UCSD-AML1 (cell line): Measurements from ENCODE around the gene FNDC3B.

Experiments used
- DNase-seq: peaks from one replicate; lab custom pipeline; 2025; ENCODE audit not compliant: unreplicated experiment; lab: John Stamatoyannopoulos, UW

FNDC3B gene

DNA sequence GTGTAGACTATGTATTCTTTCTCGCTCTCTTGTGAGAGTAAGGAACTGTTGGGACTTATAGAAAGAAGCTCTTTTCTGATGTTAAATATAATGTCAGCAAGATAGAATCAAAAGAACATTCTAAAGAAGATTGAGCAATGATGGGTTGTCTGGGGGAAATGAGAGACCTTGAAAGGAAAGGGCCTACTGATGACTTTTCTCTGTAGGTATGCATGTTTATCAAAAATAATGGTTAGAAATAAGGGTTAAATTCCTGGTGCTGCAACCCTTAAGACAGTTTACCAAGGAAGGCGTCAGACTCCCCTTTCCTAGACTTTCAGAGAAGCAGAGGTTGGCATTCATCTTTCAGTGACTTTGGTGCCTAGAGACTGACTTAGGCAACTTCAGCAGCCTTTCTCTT is 339.1 kb downstream of the FNDC3B start:
- DNase-seq: no peak

DNA sequence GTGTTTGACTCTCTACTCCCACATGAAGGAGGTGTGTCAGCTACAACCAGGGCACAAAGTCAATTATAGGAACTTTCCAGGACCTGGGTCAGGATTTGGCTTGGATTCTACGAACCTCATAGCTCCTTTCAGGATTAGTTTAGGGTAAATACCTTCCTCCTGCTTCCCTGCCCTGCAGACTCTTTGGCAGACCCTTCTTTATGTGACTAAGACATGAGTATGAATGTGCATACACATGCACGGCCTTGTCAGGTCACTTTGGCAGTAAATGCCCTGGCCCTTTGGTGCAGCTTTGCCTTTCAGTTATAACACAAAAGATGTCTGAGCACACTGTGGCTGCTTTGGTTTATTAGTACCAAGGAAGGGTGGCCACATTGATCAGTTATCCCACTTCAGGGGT is 340.0 kb downstream of the FNDC3B start:
- DNase-seq: no peak

DNA sequence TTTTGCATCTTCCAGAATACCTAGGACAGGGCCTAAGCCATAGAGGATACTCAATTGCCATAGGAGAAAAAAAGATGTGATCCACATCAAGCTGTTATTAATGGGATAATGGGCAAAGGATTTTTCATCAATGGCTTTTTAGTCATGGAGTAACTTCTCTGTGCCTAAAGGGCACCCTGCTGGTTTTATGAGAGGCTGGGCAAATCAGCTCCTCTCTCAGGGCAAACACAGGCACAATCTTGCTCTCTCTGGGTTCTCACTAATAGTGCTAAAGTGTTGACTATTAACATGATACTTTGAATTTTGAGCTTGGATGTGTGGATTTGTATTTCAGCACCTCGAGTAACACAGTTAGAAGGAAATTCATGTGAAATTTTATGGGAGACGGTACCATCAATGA is 341.3 kb downstream of the FNDC3B start:
- no peak for DNase-seq

DNA sequence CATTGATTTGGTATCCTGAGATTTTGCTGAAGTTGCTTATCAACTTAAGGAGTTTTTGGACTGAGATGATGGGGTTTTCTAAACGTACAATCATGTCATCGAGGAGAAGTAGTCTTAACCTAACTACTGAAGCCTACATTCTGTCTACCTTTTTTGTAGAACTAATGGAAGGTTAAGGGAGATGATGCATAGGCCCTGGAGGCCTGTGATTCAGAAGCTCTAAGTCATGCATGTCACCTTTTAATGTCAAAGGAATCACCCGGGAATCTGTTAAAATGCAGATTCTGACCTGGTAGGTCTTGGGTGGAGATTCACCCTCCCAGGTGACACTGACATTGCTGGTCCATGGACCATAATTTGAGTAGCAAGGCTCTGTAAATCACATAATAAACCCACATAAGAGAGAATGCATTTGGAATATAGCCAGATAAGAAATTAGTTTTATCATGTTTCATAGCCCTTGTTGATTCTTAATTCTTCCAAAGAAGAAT is 344.0 kb downstream of the FNDC3B start:
- no peak for DNase-seq

DNA sequence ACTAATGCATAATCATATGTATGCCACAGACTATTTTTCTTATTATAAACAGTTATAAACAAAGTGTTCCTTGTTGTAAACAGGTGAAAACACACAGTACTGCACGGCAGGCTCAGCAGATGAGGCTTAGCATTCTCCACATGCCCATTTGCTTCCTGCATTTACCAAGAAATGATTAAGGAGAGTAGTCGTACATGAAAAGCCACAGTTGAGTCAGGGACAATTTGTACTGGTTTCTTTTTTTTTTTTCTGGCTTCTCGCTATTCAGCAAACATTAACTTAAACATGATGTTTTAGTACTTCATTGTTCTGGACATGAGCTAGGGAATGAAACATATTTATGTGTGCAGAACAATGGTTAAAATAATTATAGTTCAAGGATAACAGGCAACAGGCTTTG is 345.5 kb downstream of the FNDC3B start:
- no peak for DNase-seq

DNA sequence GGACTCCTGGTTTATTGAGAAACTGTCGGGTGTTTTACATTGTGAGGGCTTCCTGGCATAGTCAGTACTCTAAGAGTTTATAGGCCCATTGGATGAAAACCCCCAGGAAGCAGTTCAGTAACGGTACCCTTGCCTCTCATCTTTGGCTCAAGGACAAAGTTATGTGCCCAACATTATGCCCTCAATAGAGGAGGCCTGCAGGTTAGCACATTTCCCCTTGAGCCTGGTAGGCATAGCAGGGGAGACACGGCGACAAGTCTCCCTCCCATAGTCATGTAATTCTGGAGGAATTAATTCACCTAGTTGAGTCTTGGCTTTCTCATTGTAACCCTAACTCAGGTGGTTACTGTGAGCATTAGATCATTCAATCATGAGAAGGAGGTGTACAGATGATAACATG is 348.4 kb downstream of the FNDC3B start:
- DNase-seq: no peak

DNA sequence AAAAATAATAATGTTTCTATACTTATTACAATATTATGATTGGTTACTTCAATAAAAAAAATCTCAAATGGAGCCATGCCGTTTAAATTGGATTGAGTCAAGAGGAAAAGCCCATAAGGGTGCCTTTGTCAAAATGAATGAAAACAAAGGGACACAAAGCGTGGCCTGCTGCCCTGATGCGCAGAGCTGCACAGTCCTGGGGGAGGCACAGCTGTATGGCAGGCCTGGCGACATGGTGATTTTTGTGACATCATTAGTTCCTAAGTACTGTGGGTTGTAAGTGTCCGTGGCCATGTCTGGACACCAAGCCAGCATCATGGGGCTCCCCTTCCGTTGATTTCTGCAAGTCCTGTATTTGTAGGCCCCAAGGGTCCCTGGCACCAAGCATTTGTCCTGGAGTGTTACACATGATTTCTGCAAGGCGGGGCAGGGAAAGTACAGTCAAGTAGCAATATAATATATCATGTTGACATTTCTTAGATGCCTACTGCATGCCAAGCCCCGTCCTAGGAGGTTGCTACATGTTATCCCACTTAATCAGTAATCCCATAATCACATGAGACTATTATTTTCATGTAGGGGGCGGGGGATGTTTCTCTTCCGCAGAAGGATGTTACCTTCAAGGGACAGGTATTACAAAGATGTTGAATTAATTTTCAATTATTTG is 349.2 kb downstream of the FNDC3B start:
- no peak for DNase-seq

DNA sequence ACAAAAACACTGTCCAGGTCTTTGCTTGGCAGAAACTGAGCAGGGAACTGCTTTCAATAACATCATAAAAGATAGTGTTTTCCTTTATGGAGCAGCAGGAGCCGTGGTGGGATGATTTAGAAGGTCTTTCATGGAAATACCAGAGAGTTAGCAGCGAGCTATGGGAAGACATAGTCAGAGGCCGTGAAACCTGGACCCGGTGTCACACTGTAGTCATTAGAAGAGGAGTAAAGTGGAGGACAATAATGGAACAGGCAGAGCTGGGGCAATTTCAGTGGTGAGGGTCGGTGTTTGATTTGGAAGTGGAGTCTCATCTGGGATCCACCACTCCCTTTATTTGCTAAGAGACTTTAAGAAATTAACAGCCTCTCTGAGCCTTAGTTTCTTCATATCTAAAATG is 351.4 kb downstream of the FNDC3B start:
- DNase-seq: no peak

DNA sequence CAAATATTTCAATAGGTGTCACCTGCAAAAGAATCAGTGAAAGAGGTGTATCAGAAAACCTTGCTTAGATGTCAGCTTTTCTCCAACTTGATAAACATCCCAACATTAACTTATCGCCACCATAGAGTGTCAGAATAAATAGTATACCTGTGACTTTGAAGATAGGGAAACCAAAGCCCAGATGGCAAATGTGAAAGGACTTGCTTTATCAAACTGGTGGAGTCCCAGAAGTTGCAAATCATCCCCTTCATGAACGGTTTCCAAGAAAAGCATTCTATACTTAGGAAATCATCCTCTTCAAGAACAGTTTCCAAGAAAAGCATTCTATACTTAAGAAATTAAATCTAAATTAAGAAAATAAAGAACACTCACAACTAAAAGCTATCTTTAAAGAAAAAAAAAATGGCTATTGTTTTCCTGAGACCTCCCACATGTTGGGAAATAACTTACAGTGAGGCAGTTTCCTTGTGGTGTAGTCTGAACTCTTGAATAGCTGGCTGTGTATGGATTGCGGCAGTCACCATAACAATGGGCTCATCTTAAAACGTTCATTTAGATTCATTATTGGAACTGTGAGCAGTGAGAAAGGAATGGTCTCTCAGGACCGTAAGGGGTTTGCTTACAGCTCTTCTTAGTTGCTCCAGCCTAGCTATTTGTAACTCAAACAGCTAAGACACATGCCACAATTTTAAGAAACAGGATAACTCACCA is 352.4 kb downstream of the FNDC3B start:
- no peak for DNase-seq

DNA sequence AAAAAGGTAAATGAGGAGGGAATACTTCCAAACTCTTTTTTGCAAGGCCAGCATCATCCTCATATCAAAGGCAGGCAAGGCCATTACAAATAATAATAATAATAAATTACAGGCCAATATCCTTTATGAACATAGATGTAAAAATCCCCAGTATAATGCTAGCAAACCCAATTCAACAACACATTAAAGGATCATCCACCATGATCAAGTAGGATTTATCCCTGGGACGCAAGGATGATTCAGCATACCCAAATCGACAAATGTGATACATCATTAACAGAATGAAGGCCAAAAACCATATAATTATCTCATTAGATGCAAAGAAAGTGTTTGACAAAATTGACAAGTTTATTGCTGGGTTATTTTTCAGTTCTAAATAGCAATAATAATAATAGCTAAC is 355.3 kb downstream of the FNDC3B start:
- no peak for DNase-seq

DNA sequence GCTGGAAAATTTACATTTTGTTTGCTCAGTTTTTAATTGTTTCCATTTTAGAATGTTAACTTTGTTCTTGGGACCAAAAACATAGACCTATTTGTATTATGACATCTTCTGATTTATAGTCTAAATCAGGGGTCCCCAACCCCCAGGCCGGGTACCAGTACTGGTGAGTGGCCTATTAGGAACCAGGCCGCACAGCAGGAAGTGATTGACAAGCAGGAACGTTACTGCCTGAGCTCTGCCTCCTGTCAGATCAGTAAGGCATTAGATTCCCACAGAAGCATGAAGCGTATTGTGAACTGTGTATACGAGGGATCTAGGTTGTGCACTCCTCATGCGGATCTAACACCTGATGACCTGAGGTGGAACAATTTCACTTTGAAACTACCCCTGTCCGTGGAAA is 357.0 kb downstream of the FNDC3B start:
- no peak for DNase-seq

DNA sequence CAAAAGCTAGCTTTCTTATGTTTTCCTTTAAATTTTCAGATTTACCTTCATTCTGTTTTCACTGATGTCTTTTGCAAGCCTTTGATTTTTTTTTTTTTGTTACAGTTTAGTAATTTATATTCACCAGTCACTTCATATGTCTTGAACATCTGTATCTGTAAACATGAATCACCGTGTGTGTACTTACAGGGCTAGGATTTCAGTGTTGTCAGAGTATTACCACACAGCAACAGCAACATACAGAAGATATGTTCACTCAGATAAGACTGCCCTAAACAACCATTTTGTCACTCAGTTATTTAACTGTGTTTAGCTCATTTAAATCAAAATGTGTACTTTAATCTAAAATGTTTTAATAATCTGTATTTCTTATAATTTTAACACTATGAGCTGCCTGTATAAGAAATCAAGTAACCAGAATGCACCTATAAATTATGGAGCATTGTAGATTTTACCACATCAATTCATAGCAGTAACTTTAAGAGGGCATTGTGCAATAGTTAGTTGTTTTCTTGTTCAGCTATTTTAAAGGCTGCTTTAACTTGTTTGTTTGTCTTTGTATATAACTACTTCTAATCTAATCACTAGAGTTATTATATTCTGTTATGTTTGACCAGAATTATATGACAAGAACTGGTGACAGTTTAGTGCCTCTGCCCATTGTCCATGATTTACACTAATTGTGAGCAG is 358.5 kb downstream of the FNDC3B start:
- no peak for DNase-seq

DNA sequence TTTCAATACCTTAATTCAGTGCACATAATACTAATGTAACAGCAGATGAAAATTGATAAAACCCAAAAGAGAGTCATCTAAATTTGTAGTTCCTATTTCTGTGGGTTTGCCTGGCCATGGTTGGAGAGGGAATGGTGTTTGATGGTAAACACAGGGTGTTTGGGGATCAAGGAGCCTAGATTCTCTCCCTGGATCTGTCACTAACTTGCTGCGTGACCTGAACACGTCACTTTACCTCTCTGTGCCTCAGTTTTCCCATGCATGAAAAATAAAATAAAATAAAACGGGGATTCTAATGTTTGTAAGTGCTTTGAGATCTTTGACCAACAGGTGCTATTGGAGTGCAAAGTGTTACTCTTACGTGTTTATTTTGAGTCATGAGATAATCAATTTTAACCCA is 359.1 kb downstream of the FNDC3B start:
- no peak for DNase-seq

DNA sequence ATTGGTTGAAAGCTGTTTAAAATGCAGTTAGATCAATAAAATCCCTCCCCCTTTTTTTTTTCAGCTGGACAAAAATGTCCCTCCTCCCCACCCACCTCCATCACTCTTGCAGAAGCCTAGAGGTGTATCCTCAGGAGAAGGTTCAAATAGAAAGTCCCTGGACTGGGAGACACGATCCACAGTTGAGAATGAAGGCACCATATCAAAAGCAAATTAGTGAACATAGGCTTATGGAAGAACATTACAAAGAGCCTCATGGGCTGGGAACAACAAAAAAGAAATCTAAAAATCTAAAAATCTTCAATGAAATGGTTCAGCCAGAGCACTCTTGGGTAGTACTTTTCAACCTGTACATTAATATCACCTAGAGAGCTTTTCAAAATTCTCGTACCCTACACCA is 362.7 kb downstream of the FNDC3B start:
- no peak for DNase-seq

DNA sequence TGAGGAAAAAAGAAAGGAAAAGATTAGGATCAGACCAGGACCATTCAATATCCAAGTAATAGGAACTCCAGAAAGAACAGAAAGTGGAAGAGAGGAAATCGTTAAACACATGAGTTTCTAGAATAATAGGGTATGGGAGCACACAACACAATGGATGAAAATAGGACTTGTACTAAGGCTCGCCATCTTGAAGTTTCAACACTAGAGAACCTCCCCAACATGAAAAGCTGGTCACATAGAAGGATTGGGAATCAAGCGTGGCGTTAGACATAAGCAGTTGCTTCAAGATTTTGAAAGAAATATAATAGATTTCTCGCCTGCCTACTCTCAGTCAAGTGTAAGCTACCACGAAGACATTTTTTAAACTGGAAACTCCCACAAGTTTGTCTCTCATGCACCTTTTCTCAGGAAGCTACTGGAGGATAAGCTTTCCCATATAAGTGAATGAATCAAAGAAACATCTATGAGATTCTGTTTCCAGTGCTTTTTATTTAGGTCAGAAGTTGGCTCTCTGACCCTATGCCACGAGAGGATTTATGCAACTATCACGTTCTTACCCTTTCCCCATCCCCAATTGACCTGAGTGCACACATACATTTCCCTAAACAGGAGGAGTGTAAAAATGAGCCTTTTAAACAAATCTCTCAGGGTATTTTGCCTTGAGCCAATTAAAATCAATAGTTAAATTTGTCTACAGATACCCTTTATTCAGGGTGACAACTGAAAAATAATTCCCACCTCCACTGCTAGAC is 363.7 kb downstream of the FNDC3B start:
- no peak for DNase-seq

DNA sequence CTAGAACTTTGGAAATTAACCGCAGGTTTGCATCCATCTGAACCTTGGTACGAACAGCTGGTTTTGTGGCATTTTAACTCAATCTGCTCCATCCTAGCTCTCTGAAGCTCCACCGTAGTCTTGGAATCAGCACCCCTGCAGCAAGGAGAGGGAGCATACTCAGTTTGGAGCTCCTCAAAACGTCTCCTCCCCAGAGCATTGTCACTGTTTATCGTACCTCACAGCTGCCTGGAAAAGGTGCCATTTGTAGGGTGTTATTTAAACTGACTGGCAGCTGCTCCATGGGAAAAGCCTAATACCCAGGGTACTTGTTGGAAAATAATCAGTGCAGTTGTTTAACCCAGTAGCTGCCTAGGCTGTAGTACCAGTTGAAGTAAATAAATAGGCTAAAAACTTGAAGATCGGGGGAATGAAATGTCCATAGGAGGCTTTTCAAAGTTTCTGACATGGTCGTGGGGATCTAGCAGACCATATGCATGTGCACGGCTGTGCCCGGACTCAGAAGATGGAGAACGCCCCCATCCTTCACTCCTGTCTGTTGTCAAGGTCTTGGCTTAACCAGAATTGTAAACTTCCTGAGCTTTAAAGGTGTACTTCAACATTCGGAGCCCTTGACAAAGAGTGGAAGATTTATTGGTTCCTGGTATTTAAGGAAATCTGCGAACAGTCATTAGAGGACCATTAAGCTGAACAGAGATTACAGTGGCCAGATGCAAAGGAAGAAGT is 365.0 kb downstream of the FNDC3B start:
- DNase-seq: no peak

DNA sequence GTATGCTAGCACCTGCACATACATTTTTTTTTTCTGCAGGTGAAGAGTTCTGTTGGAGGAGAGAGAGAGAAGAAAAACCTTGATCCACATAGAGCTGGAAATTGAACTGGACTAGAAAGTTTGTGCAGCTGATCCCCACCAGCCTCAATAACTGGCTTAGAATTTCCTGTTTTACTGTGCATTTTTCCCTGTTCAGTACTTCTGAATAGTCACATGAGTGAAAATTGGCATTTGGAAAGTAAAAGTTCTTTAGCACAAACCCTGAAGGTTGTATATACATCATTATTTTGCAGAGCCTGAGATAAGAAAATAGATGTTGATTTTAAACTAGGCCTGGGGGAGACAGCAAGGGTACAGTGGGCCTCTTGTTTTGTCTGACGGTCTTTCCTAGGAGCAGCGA is 366.5 kb downstream of the FNDC3B start:
- no peak for DNase-seq

DNA sequence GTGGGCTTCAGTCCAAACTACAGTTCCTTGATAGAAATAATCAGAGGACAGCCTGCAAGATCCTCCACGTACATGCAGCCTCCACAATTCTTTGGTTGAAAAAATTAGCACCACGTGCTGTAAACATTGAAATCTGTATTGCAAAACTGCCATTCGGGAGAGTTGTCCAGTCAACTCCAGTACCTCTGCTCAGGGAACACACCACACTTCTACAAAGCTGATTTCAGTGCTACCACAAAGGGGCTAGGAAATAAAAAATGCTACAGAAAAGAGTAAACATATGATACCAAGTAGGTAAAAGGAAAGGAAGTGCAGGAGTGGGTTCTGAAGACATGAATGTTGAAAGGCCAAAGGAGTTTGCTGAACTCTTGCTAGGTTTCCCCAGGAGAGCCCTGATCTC is 368.5 kb downstream of the FNDC3B start:
- no peak for DNase-seq

DNA sequence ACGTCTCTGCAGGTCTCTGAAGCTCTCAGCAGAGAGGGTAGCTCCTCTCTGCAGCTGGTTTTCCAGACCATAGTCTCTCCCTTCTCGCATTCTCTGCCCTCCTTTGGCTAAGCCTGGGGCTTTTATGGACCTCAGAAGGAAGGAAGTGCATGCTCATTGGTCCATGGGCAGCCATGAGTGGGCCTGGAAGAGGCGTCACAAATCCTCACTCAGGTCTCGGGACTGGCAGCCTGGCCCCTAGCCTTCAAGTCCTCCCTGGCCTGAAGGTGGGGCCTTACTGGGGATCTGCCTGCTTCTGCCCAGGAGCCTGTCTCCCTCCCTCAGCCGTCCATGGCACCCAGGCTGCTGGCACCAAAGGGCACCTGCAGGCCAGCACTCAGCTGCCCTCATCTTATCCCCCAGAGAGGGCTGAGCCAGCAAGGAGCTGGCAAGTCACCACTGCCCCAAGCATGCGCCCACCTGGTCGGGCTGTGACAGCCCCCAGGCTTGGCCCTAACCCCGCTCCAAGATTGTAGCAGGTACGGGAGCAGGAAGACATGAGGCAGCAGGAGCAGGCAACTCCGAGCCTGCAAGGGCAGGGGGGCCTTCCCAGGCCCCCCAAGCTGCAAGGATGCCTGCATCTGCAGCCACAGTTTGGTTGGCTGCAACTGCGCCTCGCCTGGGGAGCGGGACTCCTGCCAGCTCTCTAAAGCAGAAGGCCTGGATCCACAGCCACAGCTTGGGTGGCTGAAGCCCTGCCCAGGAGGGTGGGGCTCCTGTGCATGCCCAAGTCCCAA is 371.5 kb downstream of the FNDC3B start:
- no peak for DNase-seq

DNA sequence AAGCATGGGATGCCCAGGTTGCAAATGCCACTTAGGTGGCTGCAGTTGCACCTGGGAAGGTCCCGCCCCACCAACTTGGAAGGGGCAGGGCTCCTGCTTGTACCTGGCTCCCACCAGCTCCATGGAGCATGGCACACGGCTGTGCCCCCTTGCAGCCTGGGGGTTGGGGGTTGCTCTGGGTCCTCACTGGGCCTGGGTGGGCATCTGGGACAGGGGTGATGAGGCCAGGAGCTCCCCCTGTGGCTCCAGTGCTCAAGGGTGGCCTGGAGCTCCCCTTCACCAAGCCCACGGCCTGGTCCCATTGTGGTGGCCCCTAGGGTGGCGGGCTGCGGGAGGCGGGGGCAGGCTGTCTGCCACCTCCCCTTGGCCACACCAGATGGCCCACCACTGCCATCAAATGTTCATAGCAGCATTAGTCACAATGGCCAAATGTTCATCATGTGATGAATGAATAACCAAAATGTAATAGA is 372.1 kb downstream of the FNDC3B start:
- DNase-seq: no peak
